Smooth muscle cell (in vitro differentiated cells): ENCODE data around the gene TSR2. TPM values are rescaled to one million over a fixed set of nuclear protein-coding genes. Genes with fewer than 3 reads are reported as not detected.

Experiments
- DNase-seq: peaks from one replicate; lab custom pipeline; 2025; ENCODE audit not compliant: unreplicated experiment; lab: John Stamatoyannopoulos, UW
- H2AFZ ChIP-seq: fragments of 200-600 bp; sonication (generic); 2 replicates; pipeline ENCODE4 v1.6.0; 2016; ENCODE audit warnings: antibody characterized with exemption, low read depth, mild to moderate bottlenecking
- H3F3A ChIP-seq: fragments of 200-600 bp; sonication (generic); 2 replicates; pipeline ENCODE4 v1.6.0; 2017; ENCODE audit warnings: antibody characterized with exemption, low read depth
- H3K27ac ChIP-seq: fragments of 200-600 bp; sonication (generic); 2 replicates; pipeline ENCODE4 v1.5.1; 2016; ENCODE audit warnings: low read depth, mild to moderate bottlenecking
- H3K27me3 ChIP-seq: fragments of 200-600 bp; sonication (generic); 2 replicates; pipeline ENCODE4 v1.6.1; 2016; ENCODE audit warnings: low read depth, mild to moderate bottlenecking
- H3K36me3 ChIP-seq: fragments of 200-600 bp; sonication (generic); 2 replicates; pipeline ENCODE4 v1.5.1; 2016; ENCODE audit warnings: low read depth
- H3K4me1 ChIP-seq: fragments of 200-600 bp; sonication (generic); 2 replicates; pipeline ENCODE4 v1.5.1; 2016; ENCODE audit warnings: low read depth
- H3K4me2 ChIP-seq: fragments of 200-600 bp; sonication (generic); 2 replicates; pipeline ENCODE4 v1.6.0; 2016; ENCODE audit warnings: mild to moderate bottlenecking
- H3K4me3 ChIP-seq: fragments of 200-600 bp; sonication (generic); 2 replicates; pipeline ENCODE4 v1.5.1; 2016; ENCODE audit warnings: mild to moderate bottlenecking
- H3K79me2 ChIP-seq: fragments of 200-600 bp; sonication (generic); 2 replicates; pipeline ENCODE4 v1.6.0; 2016; ENCODE audit warnings: low read depth, mild to moderate bottlenecking
- H3K9ac ChIP-seq: fragments of 200-600 bp; sonication (generic); 2 replicates; pipeline ENCODE4 v1.6.0; 2016; ENCODE audit warnings: low read depth
- H3K9me3 ChIP-seq: fragments of 200-600 bp; sonication (generic); replicated peaks from 2 replicates; pipeline ENCODE4 v1.5.1; 2016; ENCODE audit warnings: low read depth
- H4K20me1 ChIP-seq: fragments of 200-600 bp; sonication (generic); 2 replicates; pipeline ENCODE4 v1.6.0; 2016; ENCODE audit warnings: low read depth
- CTCF ChIP-seq: fragments of 200-600 bp; sonication (generic); IDR thresholded peaks from 2 replicates; pipeline ENCODE4 v1.5.1; 2017; ENCODE audit warnings: borderline replicate concordance, mild to moderate bottlenecking, antibody characterized with exemption; ENCODE audit not compliant: insufficient read depth, poor library complexity, severe bottlenecking
- WGBS: methylation state at CpG from one replicate; pipeline ENCODE4 v1.1.7; 2016; ENCODE audit warnings: low lambda C conversion rate; 5-methylcytosine and 5-hydroxymethylcytosine counted together
- polyA plus RNA-seq: library from polyadenylated mRNA; unstranded; fragments of >200 nt; fragmentation: Nextera tagmentation; extraction: Ambion mirVana; gene quantifications from 2 replicates; pipeline ENCODE4 v1.2.1, GENCODE V29; 2016
- total RNA-seq: library from RNA; depleted of rRNA; stranded (reverse); fragments of >200 nt; gene quantifications from 2 replicates; pipeline ENCODE4 v1.2.3, GENCODE V29; 2014

Gene TSR2
- total and polyA plus RNA-seq, 2 experiments from 2014 or later: 9.7 to 40.0 TPM

- Histone ChIP-seq H3K9me3 (no peaks in the 10 kb centered on the region), H3K79me2 (no peaks in the 10 kb centered on the region), H3K4me1 (no peaks in the 10 kb centered on the region), H3K27me3 (no peaks in the 10 kb centered on the region), H3F3A (no peaks in the 10 kb centered on the region), H3K9ac (no peak overlapping the region), H3K4me3 (no peak overlapping the region), H2AFZ (no peak overlapping the region), H3K4me2 (no peak overlapping the region), H3K27ac (no peak overlapping the region), H4K20me1 (no peaks in the 10 kb centered on the region), H3K36me3 (no peaks in the 10 kb centered on the region)
- no peak for DNase-seq
- 85% methylated on average over 1 of the region's 1 CpG for WGBS
- no peak for TF ChIP-seq CTCF
Observed at GRCh38 chrX:54411732-54412131, 28.5 kb upstream of the TSR2 start.

GRCh38 chrX:54413753-54414152 lies 26.5 kb upstream of the TSR2 start:
- Histone ChIP-seq H3K9ac (no peak overlapping the region), H4K20me1 (no peaks in the 10 kb centered on the region), H3K4me3 (no peak overlapping the region), H2AFZ (no peak overlapping the region), H3K27ac (no peak overlapping the region), H3F3A (no peaks in the 10 kb centered on the region), H3K9me3 (no peaks in the 10 kb centered on the region), H3K27me3 (no peaks in the 10 kb centered on the region), H3K4me1 (no peaks in the 10 kb centered on the region), H3K79me2 (no peaks in the 10 kb centered on the region), H3K4me2 (no peak overlapping the region), H3K36me3 (no peaks in the 10 kb centered on the region)
- no peak for TF ChIP-seq CTCF
- WGBS: 65% methylated on average over 2 of the region's 3 CpGs
- DNase-seq: no peak

- Histone ChIP-seq H3K4me2 (no peak overlapping the region), H3K27me3 (no peaks in the 10 kb centered on the region), H2AFZ (no peak overlapping the region), H3K27ac (no peak overlapping the region), H3K79me2 (no peaks in the 10 kb centered on the region), H4K20me1 (no peaks in the 10 kb centered on the region), H3K9ac (no peak overlapping the region), H3K4me1 (no peaks in the 10 kb centered on the region), H3K36me3 (no peaks in the 10 kb centered on the region), H3K4me3 (no peak overlapping the region), H3K9me3 (no peaks in the 10 kb centered on the region), H3F3A (no peaks in the 10 kb centered on the region)
- DNase-seq: no peak
- TF ChIP-seq CTCF: no peak
- WGBS: 62% methylated on average over 13 of the region's 13 CpGs
Observed at GRCh38 chrX:54415534-54416350, 24.5 kb upstream of the TSR2 start.

GRCh38 chrX:54416965-54417364 lies 23.2 kb upstream of the TSR2 start:
- 65% methylated on average over 2 of the region's 2 CpGs for WGBS
- H3K9me3 ChIP-seq: no peaks in the 10 kb centered on the region
- H3K9ac ChIP-seq: no peak overlapping the region
- no peak overlapping the region for H3K27ac ChIP-seq
- H2AFZ ChIP-seq: no peak overlapping the region
- H3K27me3 ChIP-seq: no peaks in the 10 kb centered on the region
- H3K4me3 ChIP-seq: no peak overlapping the region
- no peak for DNase-seq
- H3F3A ChIP-seq: no peaks in the 10 kb centered on the region
- no peaks in the 10 kb centered on the region for H3K4me1 ChIP-seq
- TF ChIP-seq CTCF: no peak
- no peaks in the 10 kb centered on the region for H3K36me3 ChIP-seq
- H4K20me1 ChIP-seq: no peaks in the 10 kb centered on the region
- no peaks in the 10 kb centered on the region for H3K79me2 ChIP-seq
- no peak overlapping the region for H3K4me2 ChIP-seq
